Kidney (tissue), 14 donors: ENCODE data around the gene MEPCE. TPM values are rescaled to one million over a fixed set of nuclear protein-coding genes. Genes with fewer than 3 reads are reported as not detected.
A peak's percentile ranks its signal among the peaks of the same experiment; 100 is the strongest.

Source experiments
- DNase-seq, 5 donors: peaks; one replicate each; pipeline ENCODE4 v3.0.0-alpha.2; 2013 to 2020
- FAIRE-seq: peaks from 2 replicates; lab custom pipeline; 2012; peaks lifted over from hg19 to GRCh38; lab: Jason Lieb, UNC
- H3K27ac ChIP-seq, 2 donors: one replicate each; pipeline ENCODE4 v1.7.0; 2013; ENCODE audit warnings: low read depth in 2 of 2, low read length in 2 of 2, inconsistent platforms in 1 of 2
- H3K27me3 ChIP-seq: one replicate; pipeline ENCODE4 v1.7.1; 2013; ENCODE audit warnings: low read length, inconsistent platforms; ENCODE audit not compliant: control insufficient read depth, insufficient read depth
- H3K36me3 ChIP-seq, 3 donors: one replicate each; pipeline versions ENCODE4 v1.7.0 to v1.7.1; 2013; ENCODE audit warnings: low read length in 3 of 3, control low read depth in 1 of 3, inconsistent platforms in 1 of 3; ENCODE audit not compliant: insufficient read depth in 3 of 3, control insufficient read depth in 2 of 3
- H3K4me1 ChIP-seq, 3 donors: one replicate each; pipeline versions ENCODE4 v1.7.0 to v1.7.1; 2013; ENCODE audit warnings: low read length in 3 of 3, inconsistent platforms in 1 of 3, low read depth in 1 of 3; ENCODE audit not compliant: control insufficient read depth in 2 of 3, insufficient read depth in 2 of 3
- H3K4me3 ChIP-seq, 3 donors: one replicate each; pipeline versions ENCODE4 v1.7.0 to v1.8.1; 2013; ENCODE audit warnings: low read length in 3 of 3, control low read depth in 1 of 3, inconsistent platforms in 1 of 3
- H3K9ac ChIP-seq, 3 donors: one replicate each; pipeline versions ENCODE4 v1.7.0 to v1.7.1; 2013; ENCODE audit warnings: low read length in 3 of 3, control low read depth in 1 of 3, inconsistent platforms in 1 of 3
- H3K9me3 ChIP-seq, 3 donors: one replicate each; pipeline versions ENCODE4 v1.7.0 to v1.7.1; 2013; ENCODE audit warnings: low read length in 3 of 3, control low read depth in 1 of 3, inconsistent platforms in 1 of 3; ENCODE audit not compliant: control insufficient read depth in 2 of 3, insufficient read depth in 1 of 3
- intact Hi-C: fragments of 100-400 bp; cut with DNase I; formaldehyde crosslinking; loops from one replicate; pipeline ENCODE4 v1.11.1; 2022
- polyA plus RNA-seq: library from polyadenylated mRNA; stranded (reverse); fragments of 350-450 nt; fragmentation: Illumina TruSeq; extraction: RNeasy Lipid Tissue Mini Kit (QIAGEN cat#74804); gene quantifications from one replicate; pipeline ENCODE4 v1.2.3, GENCODE V29; 2014; ENCODE audit warnings: low read depth, low replicate concordance; ENCODE audit not compliant: insufficient read depth
- total RNA-seq: library from RNA; stranded (reverse); fragmentation: NEBNext Ultra II Directional; extraction: Animal tissue kit (Norgen Biotek cat#: 25700); gene quantifications from one replicate; pipeline ENCODE4 v1.2.1, GENCODE V29; 2021
- TF ChIP-seq, protein P1 (sequence below): IDR thresholded peaks from 3 replicates; pipeline ENCODE4 v1.5.1; 2012; ENCODE audit warnings: mild to moderate bottlenecking, moderate library complexity, borderline replicate concordance; ENCODE audit not compliant: insufficient read depth; ENCODE audit errors: extremely low read depth
- donor health status: control.
- donor health status: control.
- donor health status: control.
- donor health status: control.
- donor health status: control.
- donor health status: DM: yes; HTN: yes; CAD: no.
- donor health status: Normal renal cell carcinoma (clear cell type).

The MEPCE gene
- total and polyA plus RNA-seq, 2 donors from 2014 or later: 33.4 to 47.2 TPM

DNA sequence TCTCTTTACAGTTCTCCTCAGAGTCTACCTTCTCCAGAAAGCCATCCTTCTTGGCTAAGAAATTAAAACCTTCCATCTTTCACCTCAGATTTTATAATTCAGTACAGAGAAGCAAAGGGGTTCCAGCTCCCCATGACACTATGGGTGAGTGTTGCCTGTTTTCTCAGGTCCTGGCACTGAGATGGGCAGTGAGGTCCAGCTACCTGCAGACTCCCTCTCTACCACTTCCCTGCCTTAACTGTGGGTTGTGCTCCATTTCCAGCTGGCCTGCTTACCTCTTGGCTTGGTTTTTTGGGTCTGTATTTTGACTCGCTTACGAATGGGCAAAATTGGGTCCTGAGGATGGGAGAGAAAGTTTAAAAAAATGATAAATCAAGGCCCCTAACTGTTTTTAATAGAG is 27.4 kb upstream of the MEPCE start:
- Histone ChIP-seq H3K27me3 (no peaks in the 10 kb centered on the region), H3K4me3 (no peak overlapping the region), H3K9ac (no peak overlapping the region), H3K36me3 (no peaks in the 10 kb centered on the region), H3K4me1 (no peaks in the 10 kb centered on the region), H3K27ac (no peak overlapping the region), H3K9me3 (no peaks in the 10 kb centered on the region)
- TF ChIP-seq, protein P1, sequence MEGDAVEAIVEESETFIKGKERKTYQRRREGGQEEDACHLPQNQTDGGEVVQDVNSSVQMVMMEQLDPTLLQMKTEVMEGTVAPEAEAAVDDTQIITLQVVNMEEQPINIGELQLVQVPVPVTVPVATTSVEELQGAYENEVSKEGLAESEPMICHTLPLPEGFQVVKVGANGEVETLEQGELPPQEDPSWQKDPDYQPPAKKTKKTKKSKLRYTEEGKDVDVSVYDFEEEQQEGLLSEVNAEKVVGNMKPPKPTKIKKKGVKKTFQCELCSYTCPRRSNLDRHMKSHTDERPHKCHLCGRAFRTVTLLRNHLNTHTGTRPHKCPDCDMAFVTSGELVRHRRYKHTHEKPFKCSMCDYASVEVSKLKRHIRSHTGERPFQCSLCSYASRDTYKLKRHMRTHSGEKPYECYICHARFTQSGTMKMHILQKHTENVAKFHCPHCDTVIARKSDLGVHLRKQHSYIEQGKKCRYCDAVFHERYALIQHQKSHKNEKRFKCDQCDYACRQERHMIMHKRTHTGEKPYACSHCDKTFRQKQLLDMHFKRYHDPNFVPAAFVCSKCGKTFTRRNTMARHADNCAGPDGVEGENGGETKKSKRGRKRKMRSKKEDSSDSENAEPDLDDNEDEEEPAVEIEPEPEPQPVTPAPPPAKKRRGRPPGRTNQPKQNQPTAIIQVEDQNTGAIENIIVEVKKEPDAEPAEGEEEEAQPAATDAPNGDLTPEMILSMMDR: no peak
- FAIRE-seq (no peak), DNase-seq (no peak)
- intact Hi-C loops: no loop called here

DNA sequence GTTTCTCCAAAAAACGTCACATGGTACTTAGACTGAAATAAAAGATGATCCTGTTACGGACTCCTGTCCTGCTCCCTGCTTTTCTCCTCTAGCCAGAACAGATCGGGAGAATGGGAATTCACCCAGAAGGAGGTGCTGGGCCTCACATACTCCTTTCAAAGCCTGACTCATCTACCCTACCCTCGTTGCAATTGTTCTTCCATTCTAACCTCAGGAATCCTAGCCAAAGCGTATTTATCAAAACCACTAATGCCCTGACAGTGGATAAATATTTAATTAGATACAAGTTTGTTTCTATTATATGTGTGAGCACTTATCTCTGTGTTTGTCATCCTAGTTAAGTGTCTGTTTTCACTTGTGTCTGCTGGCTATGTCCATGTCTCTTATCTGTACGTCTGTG is 22.9 kb upstream of the MEPCE start:
- TF ChIP-seq, protein P1: no peak

DNA sequence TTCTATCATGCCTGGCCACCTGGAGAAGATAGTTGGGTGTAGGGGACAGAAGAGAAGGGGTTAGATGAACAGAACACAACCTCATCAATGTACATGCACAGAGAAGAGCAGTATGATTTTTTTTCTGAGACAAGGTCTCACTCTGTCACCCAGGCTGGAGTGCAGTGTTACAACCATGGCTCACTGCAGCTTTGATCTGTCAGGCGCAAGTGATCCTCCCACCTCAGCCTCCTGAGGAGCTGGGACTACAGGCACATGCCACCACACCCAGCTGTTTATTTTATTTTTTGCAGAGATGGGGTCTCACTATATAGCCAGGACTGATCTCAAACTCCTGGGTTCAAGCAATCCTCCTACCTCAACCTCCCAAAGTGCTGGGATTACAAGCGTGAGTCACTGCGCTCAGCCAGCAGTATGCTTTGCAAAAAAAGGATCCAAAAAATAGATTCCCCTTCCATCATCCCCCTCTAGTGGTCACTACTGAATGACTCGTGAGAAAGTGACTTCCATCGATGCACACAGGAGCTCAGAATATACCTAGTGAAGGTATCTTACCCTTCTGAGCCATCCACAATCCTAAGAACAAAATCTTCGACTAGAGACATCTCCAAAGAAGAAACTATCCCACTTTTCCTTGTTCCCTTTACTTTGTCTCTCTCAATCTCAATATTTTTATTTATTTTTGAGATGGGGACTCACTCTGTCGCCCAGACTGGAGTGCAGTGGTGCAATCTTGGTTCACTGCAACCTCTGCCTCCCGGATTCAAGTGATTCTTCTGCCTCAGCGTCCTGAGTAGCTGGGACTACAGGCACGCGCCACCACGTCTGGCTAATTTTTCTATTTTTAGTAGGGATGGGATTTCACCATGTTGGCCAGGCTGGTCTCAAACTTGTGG is 22.1 kb upstream of the MEPCE start:
- FAIRE-seq: no peak
- peak in 3 of 5 donors; percentile 61 to 81 (median 81) for DNase-seq
- Histone ChIP-seq H3K9ac (no peak overlapping the region), H3K27ac (no peak overlapping the region), H3K36me3 (no peaks in the 10 kb centered on the region), H3K4me3 (no peak overlapping the region), H3K27me3 (no peaks in the 10 kb centered on the region), H3K9me3 (no peaks in the 10 kb centered on the region), H3K4me1 (no peaks in the 10 kb centered on the region)
- intact Hi-C loops: no loop called here
- TF ChIP-seq, protein P1: peak; percentile 54

More for the DNA sequence above, 22.9 kb upstream of the MEPCE start:
- FAIRE-seq (no peak), DNase-seq (no peak)
- no peak overlapping the region for H3K27ac ChIP-seq
- H3K9ac ChIP-seq: no peak overlapping the region
- H3K36me3 ChIP-seq: no peaks in the 10 kb centered on the region
- H3K9me3 ChIP-seq: no peaks in the 10 kb centered on the region
- H3K27me3 ChIP-seq: no peaks in the 10 kb centered on the region
- H3K4me3 ChIP-seq: no peak overlapping the region
- no peaks in the 10 kb centered on the region for H3K4me1 ChIP-seq
- intact Hi-C loops: no loop called here
